ENCODE data around the gene VPS26B.
A peak's percentile ranks its signal among the peaks of the same experiment; 100 is the strongest.
"Not testable (repeated sequence)": the region's sequence is repeated elsewhere in the genome, so short reads cannot be mapped to it uniquely, and the experiment has no call there.

VPS26B gene

DNA sequence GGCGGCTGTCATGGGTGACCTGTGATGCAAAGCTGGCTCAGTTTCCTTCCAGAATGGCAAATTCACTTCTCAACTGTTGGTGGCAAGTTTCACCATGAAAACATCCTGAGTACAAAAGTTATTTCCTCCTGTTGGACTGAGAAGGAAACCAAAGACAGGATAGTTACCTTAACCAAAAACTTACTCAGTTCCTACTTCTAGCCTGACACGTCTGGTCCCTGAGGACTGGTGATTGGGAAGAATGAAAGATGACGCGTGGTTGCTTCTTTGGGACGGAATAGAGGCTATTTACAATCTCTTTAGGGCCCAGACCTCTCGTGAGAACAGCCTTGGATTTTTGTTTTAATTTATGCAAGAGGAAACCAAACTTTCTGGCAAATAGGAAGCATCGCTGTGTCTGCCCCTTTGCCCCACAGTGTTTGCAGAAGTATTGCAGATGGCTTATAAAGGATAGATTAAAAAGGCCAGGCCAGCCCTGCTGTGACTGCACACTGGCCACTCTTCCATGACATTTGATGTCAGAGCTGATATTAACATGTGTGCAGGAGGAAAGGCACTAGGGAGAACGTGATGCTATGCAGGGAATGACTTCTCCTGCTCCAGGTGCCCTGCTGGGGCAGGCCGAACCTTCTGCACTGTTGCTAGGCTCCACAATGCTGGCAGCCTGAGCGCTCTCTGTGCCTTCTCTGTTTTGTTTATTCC, 7.6 kb downstream of the VPS26B start:
- DNase-seq (ENCODE audit: low read depth in 2 of 2, low spot score in 1 of 2) = no peak

DNA sequence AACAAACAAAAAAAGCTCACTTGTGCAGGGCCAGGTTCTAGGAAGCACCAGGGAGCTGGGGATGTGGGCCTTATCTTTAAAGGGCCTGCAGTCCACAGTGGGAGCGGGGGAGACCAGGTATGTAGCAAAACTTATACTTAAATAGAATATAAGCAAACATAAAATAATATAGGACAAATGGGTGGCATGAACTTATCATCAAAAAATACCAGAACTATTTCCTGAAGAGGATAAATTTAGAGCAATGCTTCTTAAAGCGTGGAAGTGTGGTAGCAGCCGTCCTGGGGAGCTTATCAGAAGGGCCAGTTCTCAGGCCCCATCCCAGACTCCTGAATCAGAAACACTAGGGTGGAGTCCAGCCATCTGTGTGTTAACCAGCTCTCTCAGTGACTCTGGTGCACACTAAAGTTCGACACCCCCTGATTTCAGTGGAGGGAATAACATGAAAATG, 9.3 kb downstream of the VPS26B start:
- no peak for DNase-seq (ENCODE audit: low read depth in 2 of 2, low spot score in 1 of 2)

DNA sequence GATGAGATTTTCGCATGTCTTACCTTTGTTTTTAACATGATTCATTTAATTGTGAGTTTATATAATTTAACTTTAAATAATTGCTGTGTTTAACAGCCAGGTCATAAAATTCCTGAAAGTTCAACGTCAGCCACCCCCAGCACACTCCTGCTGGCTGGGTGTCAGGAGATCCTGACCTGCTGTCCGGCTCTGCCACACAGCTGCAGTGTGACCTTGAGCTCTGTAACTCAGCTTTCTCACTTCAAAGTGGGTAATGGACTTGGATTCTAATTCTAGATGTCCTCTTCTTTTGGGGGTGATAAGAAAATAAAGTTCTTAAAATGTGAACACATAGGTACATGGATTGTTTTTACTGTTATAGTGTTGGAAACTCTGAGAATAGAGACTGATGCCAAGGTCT, 10.9 kb downstream of the VPS26B start:
- no peak for DNase-seq (ENCODE audit: low read depth in 2 of 2, low spot score in 1 of 2)

DNA sequence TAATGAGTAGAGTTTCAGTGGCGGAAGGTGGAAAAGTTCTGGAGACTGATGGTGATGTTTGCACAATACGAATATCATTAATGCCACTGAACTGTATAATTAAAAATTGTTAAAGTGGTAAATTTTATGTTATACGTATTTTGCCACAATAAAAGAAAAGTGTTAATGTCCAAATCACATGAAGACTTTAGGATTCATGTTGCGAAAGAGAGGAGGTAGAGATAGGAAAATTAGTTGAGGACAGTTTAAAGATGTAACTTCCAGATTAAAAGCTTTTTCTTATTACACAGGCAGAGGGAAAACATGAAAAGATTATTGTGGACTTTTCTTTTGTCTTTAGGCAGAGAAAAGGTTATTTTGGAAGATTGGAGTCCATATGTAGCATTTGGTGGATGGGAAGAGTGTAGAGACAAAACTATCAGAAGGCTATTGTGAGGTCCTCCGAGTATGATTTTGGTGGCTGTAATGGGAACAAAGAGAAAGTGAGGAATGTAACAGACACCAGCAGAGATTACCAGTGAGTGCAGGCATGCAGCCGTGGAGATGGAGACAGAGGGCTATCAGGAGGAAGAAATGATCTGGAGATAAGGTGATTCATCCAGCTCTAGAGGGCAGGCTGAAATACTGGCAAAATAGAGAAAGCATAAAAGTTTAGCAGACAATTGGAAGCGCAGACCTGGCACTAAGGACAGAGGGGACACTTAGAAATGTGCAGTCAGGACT, 12.5 kb downstream of the VPS26B start:
- no peak for DNase-seq (ENCODE audit: low read depth in 2 of 2, low spot score in 1 of 2)

DNA sequence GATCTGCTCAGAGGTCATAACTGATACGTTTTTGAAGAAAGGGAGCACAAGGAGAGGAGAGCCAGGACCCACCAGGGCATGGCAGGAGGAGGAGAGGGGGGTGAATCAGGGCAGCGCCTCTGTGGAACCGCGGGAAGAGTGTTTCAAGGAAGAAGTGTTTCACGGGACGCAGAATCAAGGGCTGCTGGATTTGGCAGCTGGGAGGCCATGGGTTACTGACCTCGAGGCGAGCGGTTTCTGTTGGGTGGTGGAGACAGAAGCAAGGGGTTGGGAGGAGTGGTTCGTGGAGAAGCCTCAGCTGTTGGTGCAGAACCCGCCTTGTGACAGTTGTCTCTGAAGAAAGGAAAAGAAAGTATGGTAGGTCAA, 13.1 kb downstream of the VPS26B start:
- no peak for DNase-seq (ENCODE audit: low read depth in 2 of 2, low spot score in 1 of 2)

DNA sequence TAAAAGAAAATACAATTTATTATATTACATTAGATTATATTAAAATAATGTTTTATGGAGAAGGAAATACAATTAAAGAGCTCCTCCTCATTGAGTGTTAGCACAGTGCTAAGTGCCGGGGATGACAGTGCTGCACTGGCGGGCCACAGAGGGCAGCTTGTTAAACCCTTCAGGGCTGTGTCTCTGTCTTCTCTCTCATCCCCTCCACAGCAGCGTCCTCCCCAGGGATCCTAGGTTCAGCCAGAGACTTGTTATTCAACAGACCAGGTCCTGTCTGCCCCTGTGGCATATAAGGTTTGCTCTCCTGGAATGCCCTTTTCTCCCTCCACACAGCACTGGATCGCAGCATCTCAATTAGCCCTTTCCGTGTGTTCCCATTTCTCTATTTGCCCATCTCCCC, 14.5 kb downstream of the VPS26B start:
- no peak for DNase-seq (ENCODE audit: low read depth in 2 of 2, low spot score in 1 of 2)

DNA sequence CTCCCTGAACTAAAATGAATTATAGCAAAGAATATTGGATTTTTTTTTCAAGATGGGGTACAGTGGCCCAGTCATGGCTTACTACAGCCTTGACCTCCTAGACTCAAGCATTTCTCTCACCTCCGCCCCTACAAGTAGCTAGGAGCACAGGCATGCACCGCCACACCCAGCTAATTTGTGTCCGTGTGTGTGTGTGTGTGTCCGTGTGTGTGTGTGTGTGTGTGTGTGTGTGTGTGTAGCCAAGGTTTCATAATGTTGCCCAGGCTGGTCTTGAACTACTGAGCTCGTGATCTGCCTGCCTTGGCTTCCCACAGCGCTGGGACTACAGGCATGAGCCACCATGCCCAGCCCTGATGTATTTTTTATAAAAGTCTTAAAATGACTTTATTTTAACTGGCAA, 16.1 kb downstream of the VPS26B start:
- no peak for DNase-seq (ENCODE audit: low read depth in 2 of 2, low spot score in 1 of 2)

DNA sequence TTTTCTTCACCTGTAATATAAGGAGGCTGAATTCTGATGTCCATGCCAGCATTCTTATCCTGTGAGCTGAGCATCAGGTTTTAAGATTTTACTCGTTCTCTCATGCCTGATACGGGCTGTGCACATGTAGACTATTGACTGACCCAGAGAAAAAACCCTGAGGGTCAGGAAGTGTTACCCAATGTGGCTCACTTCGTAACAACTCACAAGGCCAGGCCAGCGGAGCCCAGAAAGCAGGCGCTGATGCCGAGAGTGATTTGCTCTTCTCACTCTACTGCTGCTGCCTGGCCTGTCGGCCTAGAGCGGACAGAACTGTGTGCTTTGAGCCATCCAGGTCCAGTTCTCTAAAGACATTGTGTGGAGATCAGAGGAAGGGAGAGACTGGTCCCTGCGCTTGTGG, 17.9 kb downstream of the VPS26B start:
- DNase-seq (ENCODE audit: low read depth in 2 of 2, low spot score in 1 of 2) = no peak

DNA sequence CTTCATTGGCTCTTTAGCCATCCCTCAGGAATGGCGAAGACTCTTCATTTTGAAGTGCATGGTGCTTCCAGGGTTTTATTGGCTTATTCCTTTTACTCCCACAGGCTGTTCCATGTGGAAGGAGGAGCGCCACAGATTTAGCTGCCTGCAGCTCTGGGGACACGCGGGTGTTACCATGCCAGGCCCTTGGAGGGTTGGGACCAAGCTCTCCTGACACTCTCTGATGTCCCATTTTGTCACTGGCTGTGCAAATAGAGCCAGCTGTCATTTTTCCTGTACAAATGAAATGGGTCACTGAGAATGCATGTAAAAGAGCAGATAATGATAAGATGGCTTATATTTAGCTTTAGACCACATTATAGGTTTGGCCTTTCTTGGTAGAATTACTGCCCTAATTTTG, 19.4 kb downstream of the VPS26B start:
- no peak for DNase-seq (ENCODE audit: low read depth in 2 of 2, low spot score in 1 of 2)

DNA sequence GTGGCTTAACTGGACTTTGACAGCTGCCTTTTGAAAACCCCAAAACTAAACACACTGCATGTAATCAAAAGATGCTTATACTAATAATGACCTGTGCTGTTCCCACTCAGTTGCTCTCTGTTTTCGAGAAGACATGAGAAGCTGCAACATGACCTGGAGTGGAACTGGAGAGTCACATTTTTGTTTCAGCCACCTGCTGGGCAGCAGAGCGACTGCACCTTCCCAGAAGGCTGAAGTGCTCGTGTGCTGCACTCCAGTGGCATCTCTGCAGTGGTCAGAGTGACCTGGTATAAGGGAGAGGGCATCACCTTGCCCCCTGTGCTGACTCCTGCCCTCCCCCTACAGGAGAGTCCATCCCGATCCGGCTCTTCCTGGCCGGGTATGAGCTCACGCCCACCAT, 20.1 kb downstream of the VPS26B start:
- DNase-seq (ENCODE audit: low read depth in 2 of 2, low spot score in 1 of 2) = no peak

DNA sequence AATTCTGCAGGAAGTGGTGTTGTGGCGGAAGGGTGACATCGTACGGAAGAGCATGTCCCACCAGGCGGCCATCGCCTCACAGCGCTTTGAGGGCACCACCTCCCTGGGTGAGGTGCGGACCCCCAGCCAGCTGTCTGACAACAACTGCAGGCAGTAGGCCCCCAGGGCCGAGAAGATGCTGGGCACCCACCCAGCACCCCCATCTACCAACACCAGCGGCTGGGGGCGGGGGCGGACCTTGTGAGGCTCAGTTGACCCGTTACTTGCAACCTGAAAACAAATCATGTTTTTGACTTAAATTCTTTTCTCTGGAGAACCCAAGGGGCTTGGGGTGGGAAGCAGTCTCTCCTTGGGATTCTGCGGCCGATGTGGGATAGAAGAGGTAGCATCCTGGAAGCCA, 21.0 kb downstream of the VPS26B start:
- no peak for DNase-seq (ENCODE audit: low read depth in 2 of 2, low spot score in 1 of 2)

DNA sequence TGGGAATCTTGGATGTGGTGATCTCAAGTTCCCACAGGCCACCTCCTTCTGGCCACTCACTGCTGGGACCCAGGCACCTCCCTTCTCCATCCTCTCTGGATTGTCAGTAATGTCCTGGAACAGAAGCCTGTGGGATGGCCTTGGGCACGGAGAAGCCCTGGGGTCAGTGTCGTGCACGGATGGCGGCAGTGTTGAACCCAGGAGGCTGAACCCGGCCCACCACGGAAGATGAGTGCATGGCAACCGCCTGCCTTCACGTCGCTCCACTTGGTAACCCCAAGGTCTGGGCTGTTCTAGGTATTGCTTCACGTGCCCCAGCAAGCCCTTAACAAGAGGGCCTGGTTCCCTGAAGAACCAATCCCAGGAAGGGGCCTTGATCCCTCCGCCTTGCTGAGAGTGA, 21.6 kb downstream of the VPS26B start:
- DNase-seq (ENCODE audit: low read depth in 2 of 2, low spot score in 1 of 2) = no peak

DNA sequence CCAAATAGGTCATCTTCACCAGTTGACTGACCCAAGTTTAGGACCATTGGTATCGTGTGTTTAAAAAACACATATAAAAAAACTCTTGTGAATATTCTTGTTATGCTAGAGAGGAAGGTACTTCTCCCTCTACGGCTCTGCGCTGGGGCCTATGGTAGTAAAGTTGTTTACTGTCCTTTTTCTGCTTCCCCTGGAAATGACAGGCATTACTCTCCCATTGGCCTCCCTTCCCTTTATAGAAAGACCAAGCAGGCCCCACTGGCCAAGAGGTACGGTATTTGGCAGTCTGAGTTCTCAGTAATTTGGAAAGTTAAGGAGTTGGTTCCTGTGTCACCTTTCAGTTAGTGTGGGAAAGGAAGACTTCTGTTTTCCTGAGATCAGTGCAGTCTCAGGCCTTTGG, 22.2 kb downstream of the VPS26B start:
- DNase-seq (ENCODE audit: low read depth in 2 of 2, low spot score in 1 of 2) = no peak

DNA sequence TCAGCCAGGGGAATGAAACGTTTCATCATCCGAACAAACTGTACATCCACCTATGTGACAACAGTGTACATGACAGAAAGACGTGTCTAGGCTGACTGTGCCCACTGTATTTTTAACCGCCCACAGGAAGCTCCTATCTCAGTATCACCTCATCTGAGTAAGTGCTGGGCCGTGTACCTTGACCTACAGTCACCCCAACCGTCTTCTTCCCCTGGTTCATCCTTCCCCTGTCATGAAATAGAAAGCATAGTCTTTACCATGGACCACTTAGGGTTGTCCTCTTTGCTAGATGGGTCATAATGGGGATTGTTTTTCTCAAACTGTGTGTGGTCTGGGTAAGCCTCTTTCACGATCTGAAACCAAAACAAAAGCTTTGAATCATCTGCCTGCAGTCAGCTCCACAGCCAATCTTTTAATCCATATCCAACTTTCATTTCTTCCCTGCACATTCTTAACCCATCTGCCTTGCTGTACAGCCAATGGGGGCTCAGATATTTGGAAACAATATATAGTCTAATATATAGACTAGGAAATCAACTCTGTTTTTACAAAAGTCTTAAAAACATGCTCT, 24.5 kb downstream of the VPS26B start:
- no peak for DNase-seq (ENCODE audit: low read depth in 2 of 2, low spot score in 1 of 2)

DNA sequence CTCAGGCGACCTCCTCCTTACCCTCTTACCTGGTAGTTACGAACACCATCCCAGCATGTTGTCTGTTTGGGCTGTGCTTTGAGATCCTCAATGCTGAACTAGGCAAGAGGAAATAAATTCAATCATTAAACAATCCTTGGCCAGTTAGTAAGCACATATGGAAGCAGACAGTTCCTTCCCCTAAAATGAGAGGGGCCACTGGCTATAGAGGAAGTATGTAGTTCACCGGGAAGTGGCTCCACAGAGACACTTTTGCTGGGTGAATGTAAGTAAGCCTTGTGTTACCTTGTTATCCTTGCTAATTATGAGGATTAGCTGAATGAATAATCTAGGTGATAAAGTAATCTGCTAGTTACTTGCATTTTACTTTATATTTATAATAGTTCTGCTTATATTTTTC, 25.8 kb downstream of the VPS26B start:
- DNase-seq (ENCODE audit: low read depth in 2 of 2, low spot score in 1 of 2) = no peak

DNA sequence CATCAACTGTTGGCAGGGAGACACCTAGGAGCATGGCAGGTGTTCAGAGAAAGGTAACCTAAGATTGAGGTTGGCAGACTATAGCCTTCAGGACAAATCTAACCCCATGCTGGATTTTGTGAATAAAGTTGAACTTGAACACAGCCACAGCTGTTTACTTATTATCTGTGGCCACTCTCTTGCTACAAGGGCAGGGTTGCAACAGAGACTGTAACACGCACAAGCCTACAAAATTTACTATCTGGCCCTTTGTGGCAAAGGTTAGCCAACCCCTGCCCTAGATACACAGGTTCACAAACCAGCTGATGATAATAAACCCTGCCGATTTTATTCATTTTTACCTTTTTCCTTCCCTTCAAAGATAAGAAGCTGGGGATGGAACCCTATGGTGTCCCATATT, 26.2 kb downstream of the VPS26B start:
- DNase-seq (ENCODE audit: low read depth in 2 of 2, low spot score in 1 of 2) = no peak

DNA sequence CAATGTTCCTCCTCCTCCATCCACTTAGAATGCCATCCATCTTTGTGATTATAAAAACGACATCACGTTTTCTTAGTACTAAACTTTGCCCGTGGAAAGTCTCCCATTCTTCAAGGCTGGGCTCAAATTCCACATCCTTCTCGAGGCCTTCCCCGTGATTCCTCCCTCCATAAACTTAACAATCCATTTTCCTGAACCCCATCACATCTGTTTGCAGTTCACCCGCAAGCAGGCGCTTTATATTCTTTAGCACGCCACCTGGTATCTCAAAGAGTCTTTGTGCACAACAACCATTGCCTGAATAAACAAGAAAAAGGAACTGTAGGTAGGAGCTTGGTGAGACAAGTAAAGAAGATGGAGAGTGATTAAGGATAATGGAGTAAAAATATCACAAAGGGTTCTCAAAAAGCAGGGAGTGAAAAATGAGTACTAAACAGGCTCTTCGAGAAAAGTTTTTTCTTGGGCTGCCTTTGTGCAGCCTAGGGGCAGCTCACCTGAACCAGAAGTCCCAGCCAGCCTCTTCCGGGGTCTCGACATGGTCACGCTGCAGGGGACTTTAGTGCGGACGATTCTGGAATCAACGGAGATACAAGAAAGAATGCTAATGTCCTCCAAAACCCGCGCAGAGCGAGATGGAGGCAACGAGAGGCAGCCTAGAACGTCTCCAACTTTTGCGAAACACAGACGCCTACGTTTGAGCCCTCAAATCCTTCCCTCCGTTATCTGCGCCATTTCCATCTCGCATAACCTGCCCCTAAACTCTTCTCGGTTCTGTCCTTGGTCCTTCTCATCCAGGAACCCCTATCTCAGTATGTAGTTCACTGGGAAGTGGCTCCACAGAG, 28.1 kb downstream of the VPS26B start:
- no peak for DNase-seq (ENCODE audit: low read depth in 2 of 2, low spot score in 1 of 2)

DNA sequence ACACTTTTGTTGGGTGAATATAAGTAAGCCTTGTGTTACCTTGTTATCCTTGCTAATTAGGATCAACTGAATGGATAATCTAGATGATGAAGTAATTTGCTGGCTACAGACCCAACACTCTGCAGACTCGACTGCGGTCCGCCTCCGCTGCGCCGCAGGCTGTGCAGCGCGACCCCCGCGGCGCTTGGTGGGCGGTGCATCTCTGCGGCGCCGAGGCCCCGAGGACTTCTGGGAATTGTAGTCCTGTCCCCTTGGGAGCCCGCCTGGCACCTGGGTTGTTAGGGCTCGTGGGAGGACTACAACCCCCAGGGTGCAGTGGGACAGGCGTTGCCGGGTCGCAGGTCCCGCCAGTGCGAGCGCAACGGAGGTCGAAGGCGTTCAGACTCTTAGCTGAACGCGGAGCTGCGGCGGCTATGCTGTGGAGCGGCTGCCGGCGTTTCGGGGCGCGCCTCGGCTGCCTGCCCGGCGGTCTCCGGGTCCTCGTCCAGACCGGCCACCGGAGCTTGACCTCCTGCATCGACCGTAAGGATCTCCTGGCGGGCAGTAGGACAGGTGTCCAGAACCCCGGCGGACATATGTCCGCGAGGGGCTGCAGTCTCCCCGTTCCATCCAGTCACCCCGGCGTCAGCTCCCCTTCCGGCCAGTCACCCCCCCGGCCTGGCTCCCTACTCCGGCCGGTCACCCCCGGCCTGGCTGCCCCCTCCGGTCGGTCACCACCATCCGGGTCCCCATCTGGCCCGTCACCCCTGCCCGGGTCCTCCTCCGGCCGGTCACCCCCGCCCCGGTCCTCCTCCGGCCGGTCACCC, 28.9 kb downstream of the VPS26B start, which contains the start of the genes ACAD8 and THYN1:
TSS of gene ACAD8 (plus strand) at position 381 of the 806 bp plus-strand sequence. CDS start at position 414, 33 bp downstream.
TSS of gene THYN1 (minus strand) at position 165 of the 806 bp plus-strand sequence. CDS start 470 bp downstream, outside the sequence.
- peak; percentile 79 to 93 for DNase-seq (ENCODE audit: low read depth in 2 of 2, low spot score in 1 of 2)

DNA sequence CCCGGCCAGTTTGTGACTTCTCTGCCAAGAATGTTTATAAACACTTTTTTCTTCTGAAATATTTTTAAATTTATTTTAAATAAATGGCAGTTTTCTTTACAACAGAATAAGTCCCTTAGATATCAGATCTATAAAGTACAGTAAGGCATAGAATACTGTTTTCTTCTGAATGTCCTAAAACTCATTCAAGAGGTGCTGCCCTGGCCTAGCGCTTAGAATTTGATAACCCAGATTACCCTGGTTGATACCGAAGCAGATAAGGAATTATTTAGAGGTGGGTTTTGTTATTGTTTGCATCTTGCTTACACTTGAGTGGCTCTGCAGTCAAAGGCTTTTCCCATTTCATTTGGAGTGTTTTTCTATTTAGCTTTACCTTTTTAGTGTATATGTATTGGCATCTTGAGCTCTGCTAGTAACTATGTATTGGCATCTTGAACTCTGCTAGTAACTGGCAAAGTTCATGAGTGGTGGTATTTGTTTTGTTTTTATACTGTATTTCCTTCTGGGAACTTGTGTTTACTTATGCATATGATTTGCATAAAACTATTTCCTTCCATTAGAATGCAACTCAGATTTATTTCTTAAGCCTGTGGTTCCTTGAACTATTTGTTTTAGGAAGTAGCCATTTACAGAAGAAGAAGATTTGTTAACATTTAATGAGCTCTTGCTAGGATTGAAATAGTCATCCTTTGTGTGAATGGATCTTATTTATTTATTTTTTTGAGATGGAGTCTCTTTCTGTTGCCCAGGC, 30.1 kb downstream of the VPS26B start:
- no peak for DNase-seq (ENCODE audit: low read depth in 2 of 2, low spot score in 1 of 2)

DNA sequence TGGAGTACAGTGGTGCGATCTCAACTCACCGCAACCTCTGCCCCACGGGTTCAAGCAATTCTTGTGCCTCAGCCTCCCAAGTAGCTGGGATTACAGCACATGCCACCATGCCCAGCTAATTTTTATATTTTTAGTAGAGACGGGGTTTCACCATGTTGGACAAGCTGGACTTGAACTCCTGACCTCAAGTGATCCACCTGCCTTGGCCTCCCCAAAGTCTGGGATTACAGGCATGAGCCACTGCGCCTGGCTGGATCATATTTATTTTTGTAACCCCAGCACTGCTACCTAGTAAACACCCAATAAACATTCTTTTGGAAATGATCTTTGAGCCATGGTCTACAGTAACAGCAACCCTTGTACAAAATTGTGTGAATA, 30.7 kb downstream of the VPS26B start:
- not testable (repeated sequence) for DNase-seq (ENCODE audit: low read depth in 2 of 2, low spot score in 1 of 2)

All from stimulated activated CD8-positive, alpha-beta memory T cell treated with anti-CD3 and anti-CD28 coated beads, Interleukin-4, amount 100 ng/mL, for 1 hour (primary cell).